Lung (tissue), 12 donors: Measurements from ENCODE around the gene KLK3. TPM values are rescaled to one million over a fixed set of nuclear protein-coding genes. Genes with fewer than 3 reads are reported as not detected.
"Not testable (repeated sequence)": the region's sequence is repeated elsewhere in the genome, so short reads cannot be mapped to it uniquely, and the experiment has no call there.

ENCODE experiments used
- ATAC-seq: fragments of 200-7000 bp; cut with Tn5 transposase; one replicate; pipeline ENCODE4 v1.9.1; 2020; ENCODE audit warnings: moderate number of reproducible peaks; ENCODE audit not compliant: insufficient read depth, low FRiP score
- DNase-seq, 3 donors: peaks; one replicate each; pipeline ENCODE4 v3.0.0-alpha.2; 2013 to 2017
- H3K27ac ChIP-seq, 2 donors: one replicate each; pipeline ENCODE4 v1.5.1; 2013; ENCODE audit warnings: mild to moderate bottlenecking in 2 of 2, moderate library complexity in 2 of 2, control low read depth in 1 of 2, inconsistent platforms in 1 of 2, low read depth in 1 of 2, low read length in 1 of 2
- H3K27me3 ChIP-seq, 3 donors: one replicate each; pipeline ENCODE4 v1.5.1; 2013; ENCODE audit warnings: low read length in 2 of 3; ENCODE audit not compliant: control insufficient read depth in 3 of 3, insufficient read depth in 3 of 3
- H3K36me3 ChIP-seq, 4 donors: one replicate each; pipeline ENCODE4 v1.5.1; 2013; ENCODE audit warnings: low read length in 4 of 4, mild to moderate bottlenecking in 1 of 4, moderate library complexity in 1 of 4; ENCODE audit not compliant: control insufficient read depth in 4 of 4, insufficient read depth in 4 of 4
- H3K4me1 ChIP-seq, 5 donors: one replicate each; pipeline ENCODE4 v1.5.1; 2013; ENCODE audit warnings: low read length in 5 of 5, mild to moderate bottlenecking in 2 of 5, moderate library complexity in 1 of 5; ENCODE audit not compliant: control insufficient read depth in 5 of 5, insufficient read depth in 5 of 5
- H3K4me3 ChIP-seq: one replicate; pipeline ENCODE4 v1.5.1; 2013; ENCODE audit warnings: mild to moderate bottlenecking, control low read depth, moderate library complexity
- H3K9ac ChIP-seq, 2 donors: one replicate each; pipeline ENCODE4 v1.5.1; 2013; ENCODE audit warnings: low read length in 2 of 2, control low read depth in 1 of 2; ENCODE audit not compliant: insufficient read depth in 1 of 2
- H3K9me3 ChIP-seq, 4 donors: one replicate each; pipeline ENCODE4 v1.5.1; 2013; ENCODE audit warnings: low read length in 3 of 4, mild to moderate bottlenecking in 1 of 4, moderate library complexity in 1 of 4; ENCODE audit not compliant: control insufficient read depth in 4 of 4, insufficient read depth in 3 of 4
- whole genome bisulfite sequencing, 2 donors: extraction: QIAGEN DNeasy Blood & Tissue Kit; methylation state at CpG; one replicate each; pipeline ENCODE4 v1.1.7; 2013; 5-methylcytosine and 5-hydroxymethylcytosine counted together
- polyA plus RNA-seq, 2 donors: library from polyadenylated mRNA; stranded (reverse); fragments of 200-250 nt; gene quantifications; one replicate each; pipeline ENCODE4 v1.2.1, GENCODE V29; 2013
- total RNA-seq, 2 donors: library from RNA; depleted of rRNA in 1 of 2; stranded (reverse); fragments of >200 nt in 1 of 2; gene quantifications; one replicate each; pipeline ENCODE4 v1.2.1, GENCODE V29; 2014 to 2021
- TF ChIP-seq, protein P1 (sequence below): IDR thresholded peaks from 2 replicates; pipeline ENCODE4 v1.5.1; 2012; ENCODE audit warnings: mild to moderate bottlenecking; ENCODE audit errors: control extremely low read depth, extremely low read depth
- donor health status: control.
- donor health status: control.
- donor health status: Bipolar disorder and iron deficiency.
- donor health status: healthy.
- donor health status: DM: yes; HTN: yes; CAD: no.

Gene KLK3
- total and polyA plus RNA-seq, 4 donors, result not detected

DNA sequence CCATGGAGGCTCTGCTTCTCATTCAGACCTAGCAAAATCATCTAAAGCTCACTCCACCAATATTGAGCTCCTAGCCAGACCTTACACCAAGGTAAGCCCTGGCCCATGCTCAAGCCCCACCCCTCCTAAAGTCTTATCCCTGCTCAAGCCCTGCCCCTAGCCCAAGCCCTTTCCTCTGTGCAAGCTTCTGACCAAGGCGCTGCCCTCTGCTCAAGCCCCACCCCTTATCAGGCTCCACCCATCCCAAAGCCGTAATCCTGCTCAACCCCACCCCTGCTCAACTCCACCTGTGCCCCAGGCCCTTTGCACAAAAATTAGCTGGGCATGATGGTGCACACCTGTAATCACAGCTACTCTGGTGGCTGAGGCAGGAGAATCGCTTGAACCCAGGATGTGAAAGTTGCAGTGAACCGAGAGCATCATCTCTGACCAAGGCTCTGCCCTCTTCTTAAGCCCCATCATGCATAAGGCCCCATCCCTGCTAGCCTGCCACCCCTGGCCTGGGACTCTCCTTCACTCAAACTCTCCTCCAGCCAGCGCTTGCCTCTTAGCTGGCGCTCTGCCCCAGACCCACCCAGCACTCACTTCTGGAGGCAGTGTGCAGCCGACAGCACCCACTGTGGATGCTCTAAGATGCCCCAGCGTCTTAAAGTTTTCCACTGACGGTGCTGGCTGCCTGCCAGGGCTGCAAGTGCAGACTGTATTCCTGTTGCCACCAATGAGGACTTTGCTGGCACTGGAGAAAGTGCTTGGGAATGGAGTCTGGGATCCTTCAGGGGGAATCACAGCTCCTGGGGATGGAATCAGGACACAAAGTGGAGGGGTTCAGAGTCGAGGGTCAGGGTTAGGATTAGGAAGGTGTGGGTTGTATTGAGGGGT is 40.0 kb downstream of the KLK3 start:
- peaks cover 0 to 2% (median 0%) of the 10 kb centered on the region in 4 donors for H3K9me3 ChIP-seq
- no peak overlapping the region for H3K27ac ChIP-seq
- ATAC-seq (no peak), DNase-seq (no peak)
- H3K9ac ChIP-seq, result no peak overlapping the region
- H3K27me3 ChIP-seq, result peaks cover 0 to 4% (median 2%) of the 10 kb centered on the region in 3 donors
- no peaks in the 10 kb centered on the region for H3K4me1 ChIP-seq
- 59 to 75% methylated on average over 10 of the region's 10 CpGs for WGBS, 2 donors
- no peak overlapping the region for H3K4me3 ChIP-seq
- no peaks in the 10 kb centered on the region for H3K36me3 ChIP-seq
- TF ChIP-seq, protein P1, sequence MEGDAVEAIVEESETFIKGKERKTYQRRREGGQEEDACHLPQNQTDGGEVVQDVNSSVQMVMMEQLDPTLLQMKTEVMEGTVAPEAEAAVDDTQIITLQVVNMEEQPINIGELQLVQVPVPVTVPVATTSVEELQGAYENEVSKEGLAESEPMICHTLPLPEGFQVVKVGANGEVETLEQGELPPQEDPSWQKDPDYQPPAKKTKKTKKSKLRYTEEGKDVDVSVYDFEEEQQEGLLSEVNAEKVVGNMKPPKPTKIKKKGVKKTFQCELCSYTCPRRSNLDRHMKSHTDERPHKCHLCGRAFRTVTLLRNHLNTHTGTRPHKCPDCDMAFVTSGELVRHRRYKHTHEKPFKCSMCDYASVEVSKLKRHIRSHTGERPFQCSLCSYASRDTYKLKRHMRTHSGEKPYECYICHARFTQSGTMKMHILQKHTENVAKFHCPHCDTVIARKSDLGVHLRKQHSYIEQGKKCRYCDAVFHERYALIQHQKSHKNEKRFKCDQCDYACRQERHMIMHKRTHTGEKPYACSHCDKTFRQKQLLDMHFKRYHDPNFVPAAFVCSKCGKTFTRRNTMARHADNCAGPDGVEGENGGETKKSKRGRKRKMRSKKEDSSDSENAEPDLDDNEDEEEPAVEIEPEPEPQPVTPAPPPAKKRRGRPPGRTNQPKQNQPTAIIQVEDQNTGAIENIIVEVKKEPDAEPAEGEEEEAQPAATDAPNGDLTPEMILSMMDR, result no peak

DNA sequence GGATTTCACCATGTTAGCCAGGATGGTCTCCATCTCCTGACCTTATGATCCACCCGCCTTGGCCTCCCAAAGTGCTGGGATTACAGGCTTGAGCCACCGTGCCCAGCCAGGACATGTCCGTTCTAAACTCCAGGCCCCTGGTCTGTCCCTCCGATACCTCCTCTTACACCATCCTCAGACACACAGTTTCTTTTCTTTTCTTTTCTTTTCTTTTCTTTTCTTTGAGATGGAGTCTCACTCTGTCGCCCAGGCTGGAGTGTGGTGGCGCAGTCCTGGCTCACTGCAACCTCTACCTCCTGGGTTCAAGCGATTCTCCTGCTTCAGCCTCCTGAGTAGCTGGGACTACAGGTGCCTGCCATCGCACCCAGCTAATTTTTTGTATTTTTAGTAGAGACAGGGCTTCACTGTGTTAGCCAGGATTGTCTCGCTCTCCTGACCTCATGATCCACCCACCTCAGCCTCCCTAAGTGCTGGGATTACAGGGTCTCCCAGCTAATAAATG is 41.4 kb downstream of the KLK3 start:
- ATAC-seq, H3K4me1 ChIP-seq, H3K4me3 ChIP-seq, H3K9ac ChIP-seq, DNase-seq, H3K27ac ChIP-seq, H3K27me3 ChIP-seq, H3K9me3 ChIP-seq, H3K36me3 ChIP-seq: not testable (repeated sequence)
- 84 to 88% methylated on average over 9 of the region's 9 CpGs for WGBS, 2 donors

DNA sequence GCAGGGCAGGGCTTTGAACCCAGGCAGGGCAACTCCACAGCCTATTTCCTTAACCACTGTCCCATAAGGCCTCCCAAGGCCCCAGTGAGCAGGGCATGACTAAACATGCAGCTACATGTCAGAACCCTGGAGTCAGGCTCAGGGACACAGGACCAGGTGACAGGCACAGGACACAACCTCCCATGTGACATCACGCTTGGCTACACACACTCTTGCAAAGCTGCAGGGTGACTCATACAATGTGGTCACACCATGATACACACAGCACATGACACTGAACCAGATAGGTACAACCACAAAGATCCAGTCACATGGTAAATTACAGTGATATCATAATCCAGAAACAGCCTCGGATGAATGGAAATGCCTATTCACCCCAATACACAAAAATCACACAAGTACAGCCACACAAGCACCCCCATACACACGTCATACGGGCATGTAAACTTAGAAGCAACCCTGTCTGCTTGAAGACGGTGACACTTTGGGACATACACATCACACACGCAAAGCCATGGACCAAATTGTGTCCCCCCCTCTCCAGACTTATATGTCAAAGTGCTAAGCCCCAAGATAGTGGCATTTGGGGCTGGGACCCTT is 42.0 kb downstream of the KLK3 start:
- H3K4me3 ChIP-seq, result no peak overlapping the region
- H3K27ac ChIP-seq, result no peak overlapping the region
- H3K27me3 ChIP-seq, result peaks cover 0 to 2% (median 0%) of the 10 kb centered on the region in 3 donors
- no peak for ATAC-seq
- no peaks in the 10 kb centered on the region for H3K4me1 ChIP-seq
- H3K9me3 ChIP-seq, result no peaks in the 10 kb centered on the region
- no peak for DNase-seq
- WGBS, 2 donors, result 69 to 78% methylated on average over 6 of the region's 6 CpGs
- TF ChIP-seq, protein P1, result no peak
- H3K9ac ChIP-seq, result no peak overlapping the region
- H3K36me3 ChIP-seq, result no peaks in the 10 kb centered on the region

DNA sequence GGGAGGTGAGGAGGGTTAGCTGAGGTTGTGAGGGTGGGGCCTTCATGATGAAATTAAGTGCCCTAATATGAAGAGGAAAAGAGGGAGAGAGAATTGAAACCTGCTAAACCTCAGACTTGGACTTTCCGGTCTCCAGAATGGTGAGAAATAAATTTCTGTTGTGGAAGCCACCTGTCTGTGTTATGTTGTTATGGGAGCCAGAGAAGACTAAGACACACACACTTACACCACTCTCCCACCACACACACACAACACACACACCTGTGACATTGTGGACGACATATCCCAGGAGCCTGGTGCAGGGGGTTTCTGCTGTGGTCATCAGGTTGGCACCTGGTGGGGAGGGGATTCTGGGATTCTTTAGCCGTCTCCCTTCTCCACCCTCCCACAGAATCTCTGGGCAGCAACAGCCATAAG is 42.5 kb downstream of the KLK3 start:
- Histone ChIP-seq H3K4me1 (no peaks in the 10 kb centered on the region), H3K9ac (no peak overlapping the region), H3K9me3 (no peaks in the 10 kb centered on the region), H3K27ac (no peak overlapping the region), H3K4me3 (no peak overlapping the region), H3K27me3 (peaks cover 0 to 2% (median 0%) of the 10 kb centered on the region in 3 donors), H3K36me3 (no peaks in the 10 kb centered on the region)
- TF ChIP-seq, protein P1, result no peak
- no peak for DNase-seq
- ATAC-seq, result no peak
- 72 to 79% methylated on average over 3 of the region's 3 CpGs for WGBS, 2 donors
